Glutamatergic neuron (in vitro differentiated cells): Measurements from ENCODE around the gene LMAN1L. TPM values are rescaled to one million over a fixed set of nuclear protein-coding genes. Genes with fewer than 3 reads are reported as not detected.
A peak's percentile ranks its signal among the peaks of the same experiment; 100 is the strongest.

Experiments
- DNase-seq: peaks from one replicate; pipeline ENCODE4 v3.0.0; 2022
- H3K27ac Mint-ChIP-seq: one replicate; pipeline ENCODE4 v1.8.0; 2020; ENCODE audit warnings: mild to moderate bottlenecking, mixed read lengths, inconsistent platforms; ENCODE audit not compliant: unreplicated experiment
- H3K27me3 Mint-ChIP-seq: one replicate; pipeline ENCODE4 v1.8.0; 2020; ENCODE audit warnings: mild to moderate bottlenecking, moderate library complexity, mixed read lengths, inconsistent platforms; ENCODE audit not compliant: unreplicated experiment
- H3K36me3 Mint-ChIP-seq: one replicate; pipeline ENCODE4 v1.8.0; 2020; ENCODE audit warnings: mild to moderate bottlenecking, mixed read lengths, inconsistent platforms; ENCODE audit not compliant: unreplicated experiment
- H3K4me1 Mint-ChIP-seq: one replicate; pipeline ENCODE4 v1.8.0; 2020; ENCODE audit warnings: mild to moderate bottlenecking, low read depth, mixed read lengths, inconsistent platforms; ENCODE audit not compliant: unreplicated experiment
- H3K4me3 Mint-ChIP-seq: one replicate; pipeline ENCODE4 v1.8.0; 2020; ENCODE audit warnings: mild to moderate bottlenecking, mixed read lengths, inconsistent platforms; ENCODE audit not compliant: unreplicated experiment
- H3K9me3 Mint-ChIP-seq: one replicate; pipeline ENCODE4 v1.8.0; 2020; ENCODE audit warnings: mild to moderate bottlenecking, moderate library complexity, mixed read lengths, inconsistent platforms; ENCODE audit not compliant: unreplicated experiment
- total RNA-seq: library from RNA; stranded (reverse); fragmentation: NEBNext Ultra II Directional; extraction: Animal tissue kit (Norgen Biotek cat#: 25700); gene quantifications from one replicate; pipeline ENCODE4 v1.2.1, GENCODE V29; 2021; ENCODE audit not compliant: unreplicated experiment
- TF ChIP-seq, protein P1 (sequence below): fragments of 200-600 bp; sonication (generic); IDR thresholded peaks from one replicate; pipeline ENCODE4 v1.5.0; 2021; ENCODE audit not compliant: partially characterized antibody, unreplicated experiment

LMAN1L gene
- total RNA-seq, 1 donor from 2014 or later: not detected

DNA sequence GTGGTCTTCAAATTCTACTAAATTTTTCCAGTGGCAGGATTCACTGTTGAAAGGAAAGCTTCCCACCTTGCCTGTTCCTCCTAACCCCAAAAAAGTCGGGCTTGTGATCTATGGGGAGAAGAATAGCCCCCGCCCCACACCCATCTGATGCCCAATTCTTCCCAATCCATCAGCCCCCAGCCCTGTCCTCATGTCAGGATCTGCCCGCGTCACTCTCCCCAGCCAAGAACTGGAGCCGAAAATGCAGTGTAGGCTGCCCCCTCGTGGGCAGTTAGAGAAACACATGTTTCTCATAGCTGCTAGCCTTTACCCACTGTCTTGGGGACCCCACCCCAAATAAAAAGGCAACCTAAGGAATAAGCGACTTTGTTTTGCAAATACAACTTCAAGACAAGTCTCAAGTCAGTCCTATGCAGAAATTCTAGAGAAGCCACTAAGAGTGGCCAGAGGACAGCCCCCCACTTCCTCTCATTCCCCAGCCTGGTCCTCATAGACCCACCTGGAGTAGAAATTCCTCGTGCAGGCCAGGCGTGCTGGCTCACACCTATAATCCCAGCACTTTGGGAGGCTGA, 43.8 kb upstream of the LMAN1L start:
- no peaks in the 10 kb centered on the region for H3K36me3 Mint-ChIP-seq
- DNase-seq: peak; percentile 80
- H3K9me3 Mint-ChIP-seq: no peaks in the 10 kb centered on the region
- H3K4me1 Mint-ChIP-seq: peaks cover 4% of the 10 kb centered on the region
- H3K4me3 Mint-ChIP-seq: peak overlapping the region; percentile 17
- no peak overlapping the region for H3K27ac Mint-ChIP-seq
- peaks cover 5% of the 10 kb centered on the region for H3K27me3 Mint-ChIP-seq
- TF ChIP-seq, protein P1, sequence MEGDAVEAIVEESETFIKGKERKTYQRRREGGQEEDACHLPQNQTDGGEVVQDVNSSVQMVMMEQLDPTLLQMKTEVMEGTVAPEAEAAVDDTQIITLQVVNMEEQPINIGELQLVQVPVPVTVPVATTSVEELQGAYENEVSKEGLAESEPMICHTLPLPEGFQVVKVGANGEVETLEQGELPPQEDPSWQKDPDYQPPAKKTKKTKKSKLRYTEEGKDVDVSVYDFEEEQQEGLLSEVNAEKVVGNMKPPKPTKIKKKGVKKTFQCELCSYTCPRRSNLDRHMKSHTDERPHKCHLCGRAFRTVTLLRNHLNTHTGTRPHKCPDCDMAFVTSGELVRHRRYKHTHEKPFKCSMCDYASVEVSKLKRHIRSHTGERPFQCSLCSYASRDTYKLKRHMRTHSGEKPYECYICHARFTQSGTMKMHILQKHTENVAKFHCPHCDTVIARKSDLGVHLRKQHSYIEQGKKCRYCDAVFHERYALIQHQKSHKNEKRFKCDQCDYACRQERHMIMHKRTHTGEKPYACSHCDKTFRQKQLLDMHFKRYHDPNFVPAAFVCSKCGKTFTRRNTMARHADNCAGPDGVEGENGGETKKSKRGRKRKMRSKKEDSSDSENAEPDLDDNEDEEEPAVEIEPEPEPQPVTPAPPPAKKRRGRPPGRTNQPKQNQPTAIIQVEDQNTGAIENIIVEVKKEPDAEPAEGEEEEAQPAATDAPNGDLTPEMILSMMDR: peak; percentile 94

DNA sequence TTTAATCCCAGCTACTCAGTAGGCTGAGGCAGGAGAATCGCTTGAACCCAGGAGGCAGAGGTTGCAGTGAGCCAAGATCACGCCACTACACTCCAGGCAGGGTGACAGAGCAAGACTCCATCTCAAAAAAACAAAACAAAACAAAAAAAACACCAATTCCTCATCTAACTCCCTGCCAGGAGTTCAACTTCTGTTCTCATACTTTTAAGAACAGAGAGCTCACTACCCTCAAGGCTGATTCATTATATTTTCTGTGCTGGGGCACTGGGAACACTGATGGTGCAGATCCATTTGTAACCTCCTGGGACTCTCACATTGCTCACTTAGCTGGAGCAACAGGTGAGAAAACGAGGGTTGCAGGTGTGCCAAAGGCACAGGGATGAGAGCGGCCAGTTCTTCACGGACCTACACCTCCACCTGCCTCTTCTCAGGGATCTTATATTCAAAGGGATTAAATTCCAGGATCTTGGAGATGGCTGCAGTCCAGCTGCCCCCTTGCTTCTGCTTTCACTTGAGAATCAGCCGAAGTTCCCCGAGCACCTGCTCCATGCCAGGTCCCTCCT, 43.1 kb upstream of the LMAN1L start:
- TF ChIP-seq, protein P1: no peak
- Mint-ChIP-seq H3K27me3 (peaks cover 5% of the 10 kb centered on the region), H3K9me3 (no peaks in the 10 kb centered on the region), H3K4me1 (peaks cover 4% of the 10 kb centered on the region), H3K27ac (no peak overlapping the region), H3K36me3 (no peaks in the 10 kb centered on the region), H3K4me3 (no peak overlapping the region)
- DNase-seq: no peak

DNA sequence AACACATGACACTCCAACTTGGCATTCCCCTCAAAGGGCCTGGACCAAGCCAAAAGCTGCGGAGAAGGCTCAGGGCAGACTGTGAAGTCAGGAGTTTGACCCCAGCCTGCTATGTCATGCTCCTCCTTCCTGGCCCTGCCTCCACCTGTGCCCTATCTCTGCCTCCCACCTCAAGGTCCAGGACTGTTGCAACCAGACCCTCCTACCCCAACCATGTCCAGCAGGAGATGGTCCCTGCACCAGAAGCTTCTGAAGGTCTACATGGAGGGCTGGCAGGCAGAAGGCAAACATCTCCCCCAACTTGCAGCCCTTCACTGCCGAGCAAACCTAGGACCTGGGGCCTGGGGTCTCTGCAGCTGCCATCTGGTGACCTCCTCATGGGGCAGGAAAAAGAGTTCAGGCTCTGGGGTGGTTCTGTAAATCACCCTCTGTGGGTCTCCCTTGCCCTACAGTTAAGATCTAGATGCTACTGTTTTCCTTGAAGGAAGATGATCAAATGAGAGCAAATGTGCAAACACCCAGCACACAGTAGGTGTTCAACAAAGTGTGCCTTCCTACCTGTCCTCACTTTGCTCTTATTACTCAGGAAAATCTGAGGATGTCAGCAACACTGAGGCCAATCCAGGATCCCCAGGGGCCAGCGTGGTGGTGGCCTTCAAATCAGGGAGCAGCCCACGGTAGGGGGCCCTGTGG, 42.3 kb upstream of the LMAN1L start:
- peaks cover 5% of the 10 kb centered on the region for H3K27me3 Mint-ChIP-seq
- no peak overlapping the region for H3K4me3 Mint-ChIP-seq
- peaks cover 4% of the 10 kb centered on the region for H3K4me1 Mint-ChIP-seq
- H3K27ac Mint-ChIP-seq: no peak overlapping the region
- no peaks in the 10 kb centered on the region for H3K36me3 Mint-ChIP-seq
- TF ChIP-seq, protein P1: no peak
- DNase-seq: no peak
- H3K9me3 Mint-ChIP-seq: no peaks in the 10 kb centered on the region

DNA sequence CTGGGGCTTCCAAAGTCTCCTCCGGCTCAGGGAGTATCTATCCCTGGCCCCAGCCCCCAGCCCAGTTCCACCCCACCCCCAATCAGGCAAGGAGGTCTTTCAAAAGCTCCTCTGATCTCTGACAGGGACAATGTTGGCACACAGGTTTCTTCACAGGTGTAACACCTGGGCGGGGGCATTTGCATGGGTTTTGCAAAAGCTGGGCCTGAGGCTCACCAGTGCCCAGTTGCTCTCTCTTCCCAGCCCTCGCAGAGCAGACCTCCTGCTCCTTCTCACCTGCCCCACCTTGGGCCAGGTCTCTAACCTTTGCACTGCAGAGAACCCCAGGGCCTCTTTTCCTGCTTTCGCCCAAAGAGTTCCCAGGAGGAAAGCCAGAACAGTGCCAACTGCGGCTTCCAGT, 39.3 kb upstream of the LMAN1L start:
- Mint-ChIP-seq H3K27me3 (peaks cover 9% of the 10 kb centered on the region), H3K9me3 (peaks cover 1% of the 10 kb centered on the region), H3K27ac (no peak overlapping the region), H3K36me3 (no peaks in the 10 kb centered on the region), H3K4me1 (peaks cover 19% of the 10 kb centered on the region), H3K4me3 (no peak overlapping the region)
- TF ChIP-seq, protein P1: no peak
- DNase-seq: no peak

DNA sequence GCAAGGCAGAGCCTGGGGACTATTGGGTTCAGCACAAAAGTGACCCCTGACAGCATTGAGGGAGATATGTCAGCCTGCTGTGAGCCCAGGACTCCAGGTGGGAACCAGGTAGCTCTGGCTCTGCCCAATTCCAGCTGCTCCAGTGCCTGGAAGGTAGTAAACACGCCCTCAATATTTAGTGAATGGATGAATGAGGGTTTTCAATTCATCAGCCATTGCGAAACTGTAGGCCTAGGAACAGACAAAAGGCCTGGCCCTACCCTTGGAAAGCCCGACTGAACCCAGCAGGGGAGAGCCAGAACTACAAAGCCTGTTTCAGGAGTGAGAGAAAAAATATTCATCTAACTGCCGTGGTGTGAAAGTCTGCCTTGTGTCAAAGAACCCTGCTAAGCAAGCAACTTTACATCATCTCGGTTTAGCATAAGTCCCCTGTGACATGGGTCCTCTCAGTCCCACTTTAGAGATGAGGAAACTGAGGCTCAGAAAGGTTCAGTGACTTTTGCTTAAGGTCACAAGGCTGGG, 38.8 kb upstream of the LMAN1L start:
- Mint-ChIP-seq H3K27me3 (peaks cover 9% of the 10 kb centered on the region), H3K4me3 (no peak overlapping the region), H3K4me1 (peaks cover 18% of the 10 kb centered on the region), H3K27ac (no peak overlapping the region), H3K36me3 (no peaks in the 10 kb centered on the region), H3K9me3 (peaks cover 1% of the 10 kb centered on the region)
- DNase-seq: no peak
- TF ChIP-seq, protein P1: no peak
